ENCODE results near the gene THSD7B.
"Not testable (repeated sequence)": the region's sequence is repeated elsewhere in the genome, so short reads cannot be mapped to it uniquely, and the experiment has no call there.

THSD7B gene

DNA sequence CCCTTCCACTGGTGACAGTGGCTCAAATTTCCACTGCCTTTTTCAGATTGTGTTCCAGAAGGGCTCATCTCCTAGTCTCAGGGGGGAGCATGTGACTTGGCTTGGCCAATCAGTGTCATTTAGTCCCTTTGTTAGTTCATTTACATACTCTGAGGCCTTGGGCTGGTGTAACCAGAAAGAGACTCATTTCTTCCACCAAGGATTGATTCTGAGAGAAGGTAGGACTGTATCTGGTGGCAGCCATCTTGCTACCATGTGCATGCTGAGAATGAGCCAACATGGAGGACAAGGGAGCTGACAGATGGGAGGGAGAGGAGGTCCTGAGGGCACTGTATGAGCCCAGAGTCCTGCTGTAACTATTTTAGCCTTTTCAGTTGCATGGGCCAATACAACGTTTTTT, 191.7 kb downstream of the THSD7B start:
- no peak for DNase-seq (ENCODE audit: low read depth)

- DNase-seq (ENCODE audit: low read depth), result no peak
Observed at GRCh38 chr2:136962105-136962725, 196.9 kb downstream of the THSD7B start.

GRCh38 chr2:136966485-136966884, 201.1 kb downstream of the THSD7B start:
- no peak for DNase-seq (ENCODE audit: low read depth)

DNA sequence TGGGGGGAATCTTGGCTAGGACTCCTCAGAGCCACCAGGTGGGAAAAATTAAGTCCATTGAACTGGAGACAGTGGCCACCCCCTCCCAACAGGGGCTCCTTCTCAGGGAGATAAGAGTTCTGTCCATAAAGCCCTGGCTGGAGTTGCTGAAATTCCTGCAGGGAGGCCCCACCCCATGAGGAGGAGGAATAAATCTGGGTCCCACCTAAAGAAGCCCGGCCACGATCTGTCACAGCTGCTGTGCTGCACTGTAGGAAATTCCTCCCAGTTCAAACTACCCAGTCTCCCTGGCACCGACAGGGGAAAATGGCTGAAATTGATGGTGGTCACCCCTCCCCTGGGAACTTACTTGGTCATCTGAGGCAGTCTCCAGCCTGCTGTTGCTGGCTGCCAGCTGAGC, 215.0 kb downstream of the THSD7B start:
- no peak for DNase-seq (ENCODE audit: low read depth)

DNA sequence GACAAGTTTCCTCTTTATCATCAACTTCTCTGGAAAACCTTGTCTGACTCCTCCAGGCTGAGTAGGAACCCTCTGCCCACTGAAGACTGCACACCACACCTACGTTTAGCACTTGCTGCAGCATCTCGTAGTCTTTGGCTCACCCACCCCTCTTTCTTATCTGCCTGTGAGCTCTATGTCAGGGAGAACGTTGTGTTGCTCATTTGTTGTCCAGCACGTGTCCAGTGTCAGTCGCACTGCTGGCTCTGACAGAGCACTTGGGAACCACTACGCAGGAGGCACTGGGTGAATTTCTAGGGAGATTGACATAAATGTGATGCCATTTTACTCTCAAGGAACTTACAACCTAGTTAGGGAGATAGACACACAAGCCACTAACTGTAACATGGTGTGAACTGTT, 216.3 kb downstream of the THSD7B start:
- not testable (repeated sequence) for DNase-seq (ENCODE audit: low read depth)

DNA sequence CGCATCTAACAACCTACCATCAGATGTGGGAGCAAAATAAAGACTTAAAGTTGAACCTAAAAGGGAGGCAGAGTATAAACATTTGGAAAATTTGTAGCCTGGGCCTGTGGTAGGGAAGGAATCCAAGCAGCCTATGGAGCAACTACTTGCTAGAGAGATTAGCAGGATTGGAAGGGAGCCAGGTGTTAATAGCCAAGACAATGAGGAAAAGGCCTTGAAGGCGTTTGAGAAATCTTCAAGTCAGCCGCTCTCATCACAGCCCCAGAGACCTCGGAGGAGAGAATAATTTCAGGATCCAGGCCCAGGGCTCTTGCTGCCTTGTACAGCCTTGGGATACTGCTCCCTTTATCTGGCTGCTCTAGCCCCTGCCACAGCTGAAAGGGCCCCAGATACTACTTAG, 219.7 kb downstream of the THSD7B start:
- DNase-seq (ENCODE audit: low read depth), result no peak

DNA sequence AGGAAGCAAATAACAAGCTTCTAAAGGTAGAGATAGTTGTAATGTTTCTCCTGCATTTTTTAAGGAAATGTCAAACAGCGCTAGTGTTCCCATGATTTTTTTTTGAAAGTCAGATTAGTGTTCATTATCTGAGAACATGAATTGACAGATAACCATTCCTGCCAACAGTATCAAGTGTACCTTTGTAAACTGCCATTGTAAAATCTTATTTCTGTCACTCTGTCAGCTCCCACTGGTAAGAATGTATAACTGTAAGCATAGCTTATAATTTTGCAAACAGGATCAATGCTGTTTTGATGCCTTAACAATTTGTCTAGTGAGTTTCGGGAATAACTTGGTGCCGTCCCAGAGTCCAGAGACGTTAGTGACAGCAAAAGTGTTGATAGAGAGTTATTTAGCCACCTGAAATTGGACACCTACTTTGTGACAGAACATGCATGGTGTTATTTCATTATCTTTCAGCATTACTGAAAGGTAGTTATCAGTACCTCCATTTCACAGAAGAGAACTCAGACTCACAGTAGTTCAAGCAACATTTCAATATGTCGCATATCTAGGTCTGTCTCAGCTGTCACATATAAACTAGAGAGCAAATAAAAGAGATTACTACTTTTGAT, 221.4 kb downstream of the THSD7B start:
- no peak for DNase-seq (ENCODE audit: low read depth)

DNA sequence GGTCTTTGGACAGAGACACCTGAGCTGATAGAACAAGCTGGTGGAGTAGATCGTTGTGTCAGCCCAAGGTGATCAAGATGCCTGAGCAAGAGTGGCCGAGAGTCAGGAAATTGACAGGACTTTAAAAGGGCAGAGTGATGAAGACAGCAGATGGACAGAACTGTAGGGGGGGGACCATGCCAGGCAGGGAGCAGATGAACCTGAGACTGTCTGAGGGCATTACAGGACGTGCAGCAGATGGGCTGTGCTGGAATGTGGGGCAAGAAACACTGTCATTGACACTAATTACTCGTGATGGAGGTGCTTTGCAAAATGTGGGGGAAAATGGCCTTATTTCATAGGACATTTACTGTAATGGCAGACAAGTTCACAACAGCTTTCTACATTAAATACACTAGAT, 225.0 kb downstream of the THSD7B start:
- DNase-seq (ENCODE audit: low read depth), result no peak

- no peak for DNase-seq (ENCODE audit: low read depth)
Observed at GRCh38 chr2:136994793-136995192, 229.4 kb downstream of the THSD7B start.

DNA sequence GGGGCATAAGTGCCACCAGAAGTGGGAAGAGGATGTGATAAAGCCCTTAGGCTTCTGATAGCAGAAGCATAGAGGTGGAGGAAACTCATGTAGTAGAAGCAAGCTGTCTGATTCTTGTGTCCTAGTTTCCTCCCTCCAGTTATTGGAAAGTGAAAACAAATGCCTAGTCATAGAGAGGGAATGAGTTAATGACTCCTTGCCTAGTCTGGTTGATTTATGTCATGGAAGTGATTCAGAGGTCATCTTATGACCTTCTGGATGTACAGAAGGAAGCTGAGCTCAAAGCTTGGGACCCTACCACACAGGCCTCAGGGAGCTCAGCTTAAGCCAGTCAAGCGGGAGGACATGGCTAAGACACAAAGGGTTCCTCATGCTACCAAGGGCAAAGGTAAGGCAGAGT, 232.2 kb downstream of the THSD7B start:
- DNase-seq (ENCODE audit: low read depth), result no peak

DNA sequence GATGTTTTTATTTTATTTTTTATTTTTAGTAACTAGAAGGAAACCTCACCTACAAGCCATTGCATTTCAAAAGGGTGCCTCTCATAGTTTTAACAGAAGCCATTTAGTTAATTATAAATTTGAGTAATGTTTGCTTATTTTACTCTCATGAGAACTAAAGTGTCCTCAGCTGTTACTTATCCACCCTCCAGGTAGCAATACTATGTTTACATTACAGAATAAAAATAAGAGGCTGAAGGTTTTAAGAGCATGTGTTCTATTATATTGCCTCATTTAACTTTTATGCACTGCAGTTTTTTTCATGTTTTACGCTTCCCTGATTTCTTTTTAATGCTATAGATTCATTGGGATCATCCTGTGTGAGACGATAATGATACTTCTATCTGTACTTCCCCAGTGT, 235.5 kb downstream of the THSD7B start:
- DNase-seq (ENCODE audit: low read depth), result no peak

- no peak for DNase-seq (ENCODE audit: low read depth)
Observed at GRCh38 chr2:137002896-137003295, 237.6 kb downstream of the THSD7B start.

DNA sequence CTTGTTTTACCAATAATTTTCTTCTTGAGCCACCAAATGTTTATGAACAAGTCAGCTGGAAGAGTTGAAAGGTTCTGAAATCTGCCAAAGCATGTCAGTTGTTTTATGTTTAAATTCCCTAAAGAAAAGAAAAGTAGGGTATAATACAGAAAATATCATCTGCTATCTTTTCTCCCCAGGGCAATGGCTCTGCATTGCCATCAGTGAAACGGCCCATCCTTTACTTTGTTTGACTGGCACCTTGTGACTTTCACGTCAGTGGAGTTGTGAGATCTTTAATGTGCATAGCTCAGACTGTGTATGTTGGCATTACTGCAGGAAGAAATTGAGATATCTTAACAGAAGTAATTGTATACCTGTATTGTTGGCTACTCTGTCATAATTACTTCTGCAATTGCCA, 239.9 kb downstream of the THSD7B start:
- DNase-seq (ENCODE audit: low read depth), result no peak

DNA sequence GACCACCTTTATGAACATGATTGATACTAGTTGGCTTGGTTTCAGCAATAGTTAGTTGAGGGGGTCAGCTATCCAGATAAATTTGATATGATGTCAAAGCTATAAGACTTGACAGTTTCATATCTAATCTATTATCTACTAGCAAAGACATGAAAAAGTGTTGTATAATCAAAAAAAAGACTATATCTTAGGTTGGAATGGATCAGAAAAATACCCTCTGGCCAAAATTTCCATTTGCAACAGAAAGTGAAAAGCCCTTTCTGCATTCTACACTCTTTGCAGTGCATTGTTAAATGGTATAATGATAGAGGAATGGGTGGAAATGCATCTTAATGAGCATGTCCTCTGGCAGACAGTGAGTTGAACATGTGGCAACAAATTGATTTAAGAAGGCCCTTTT, 242.6 kb downstream of the THSD7B start:
- no peak for DNase-seq (ENCODE audit: low read depth)

- DNase-seq (ENCODE audit: low read depth), result no peak
Observed at GRCh38 chr2:137009953-137010352, 244.6 kb downstream of the THSD7B start.

DNA sequence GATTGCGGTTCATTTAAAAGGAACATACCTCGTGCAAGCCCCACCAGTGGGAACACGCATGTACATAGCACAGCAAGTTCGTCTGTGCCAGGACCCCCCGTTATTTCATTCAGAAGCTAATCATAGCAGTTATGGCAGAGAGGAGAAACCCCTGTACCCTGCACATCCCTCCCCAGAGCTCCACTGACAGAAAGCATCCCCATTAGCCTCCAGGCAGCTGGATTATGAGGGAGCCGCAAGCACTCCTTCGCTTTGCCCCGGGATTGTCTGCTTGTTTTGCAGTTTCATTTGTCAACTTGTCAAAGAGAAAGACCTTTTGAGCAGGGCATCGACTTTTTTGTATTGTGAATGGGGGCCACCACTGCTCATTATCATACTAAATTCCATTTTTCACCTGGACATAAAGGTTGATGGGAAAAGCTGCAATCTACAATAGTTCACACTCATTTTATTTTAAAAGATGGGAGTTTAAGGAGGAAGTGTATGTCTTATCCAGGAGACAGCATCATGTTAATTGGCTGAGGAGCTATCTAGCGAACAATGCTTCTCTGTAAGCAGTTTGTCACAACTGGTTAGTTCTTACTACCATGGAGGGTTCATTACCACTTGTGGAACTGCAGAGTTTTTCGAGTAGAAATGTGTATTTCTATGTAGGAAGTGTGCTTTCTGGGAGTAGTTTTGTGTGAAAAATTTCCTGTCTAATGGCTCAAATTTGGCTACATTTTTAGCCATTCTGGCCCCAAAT, 255.3 kb downstream of the THSD7B start:
- no peak for DNase-seq (ENCODE audit: low read depth)

GRCh38 chr2:137021763-137022162, 256.4 kb downstream of the THSD7B start:
- no peak for DNase-seq (ENCODE audit: low read depth)

DNA sequence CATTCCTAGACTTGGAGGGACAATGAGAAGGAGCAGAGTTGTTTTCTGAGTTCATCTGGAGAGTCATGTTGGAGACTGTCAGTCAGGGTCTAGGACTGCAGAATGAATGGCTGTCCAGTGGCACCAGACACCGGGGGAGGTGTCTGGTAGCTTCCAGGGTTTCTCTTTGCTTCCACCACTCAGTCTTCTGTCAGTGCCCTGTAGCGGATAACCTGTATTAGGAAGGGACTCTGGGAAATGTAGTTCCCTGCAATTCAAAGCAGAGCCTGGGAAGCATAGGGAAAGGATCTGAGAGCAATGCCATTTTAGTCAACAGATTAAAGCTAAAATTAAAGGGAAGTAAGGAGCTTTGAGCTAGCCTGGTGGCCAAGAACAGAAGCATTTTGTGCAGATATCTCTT, 257.9 kb downstream of the THSD7B start:
- no peak for DNase-seq (ENCODE audit: low read depth)

DNA sequence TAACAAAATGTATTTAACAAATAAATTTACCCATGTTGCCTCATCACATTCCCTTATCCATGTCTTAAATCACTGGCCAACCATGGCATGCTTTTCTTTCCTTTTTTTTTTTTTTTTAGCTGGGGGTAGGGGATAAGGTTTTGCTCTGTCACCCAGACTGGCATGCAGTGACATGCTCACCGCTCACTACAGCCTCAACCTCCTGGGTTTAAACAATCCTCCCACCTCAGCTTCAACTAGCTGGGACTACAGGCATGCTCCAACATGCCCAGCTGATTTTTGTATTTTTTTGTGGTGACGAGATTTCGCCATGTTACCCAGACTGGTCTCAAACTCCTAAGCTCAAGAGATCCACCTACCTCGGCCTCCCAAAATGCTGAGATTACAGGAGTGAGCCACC, 266.4 kb downstream of the THSD7B start:
- DNase-seq (ENCODE audit: low read depth), result no peak

- no peak for DNase-seq (ENCODE audit: low read depth)
Observed at GRCh38 chr2:137036619-137037018, 271.3 kb downstream of the THSD7B start.

DNA sequence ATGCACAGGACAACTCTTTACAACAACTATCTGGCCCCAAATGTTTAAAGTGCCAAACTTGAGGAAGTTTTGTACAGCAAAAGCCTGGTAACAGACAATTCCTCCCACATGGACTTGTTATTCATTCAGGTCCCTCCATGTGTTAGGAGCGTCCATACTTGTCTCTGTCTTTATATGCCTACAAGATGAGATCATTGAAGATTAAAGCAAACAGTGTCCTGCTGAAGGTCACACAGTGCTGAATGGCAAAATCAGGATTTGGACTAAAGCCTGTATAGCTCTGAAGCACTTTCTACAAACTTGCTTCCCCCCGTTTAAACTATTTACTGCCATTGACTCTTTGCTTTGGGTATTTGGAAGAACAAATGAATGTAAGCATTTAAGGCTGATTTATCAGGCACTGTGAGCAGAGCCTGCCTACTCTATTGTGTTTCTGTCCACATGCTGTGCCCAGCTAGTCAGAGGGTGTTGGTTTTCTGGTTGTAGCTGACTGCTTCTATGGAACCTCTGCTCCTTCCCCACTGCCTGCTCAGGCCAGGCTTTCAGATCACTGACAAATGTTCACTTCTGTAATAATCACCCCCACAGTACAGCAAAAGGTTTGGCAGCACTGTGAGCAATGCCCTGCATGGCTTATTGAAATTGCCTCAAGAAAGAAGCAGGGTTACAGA, 274.3 kb downstream of the THSD7B start:
- no peak for DNase-seq (ENCODE audit: low read depth)

- no peak for DNase-seq (ENCODE audit: low read depth)
Observed at GRCh38 chr2:137047369-137047768, 282.0 kb downstream of the THSD7B start.

GRCh38 chr2:137048455-137048854, 283.1 kb downstream of the THSD7B start:
- DNase-seq (ENCODE audit: low read depth), result no peak
